GM21381 (cell line): ENCODE results near the gene C22orf39.
A peak's percentile ranks its signal among the peaks of the same experiment; 100 is the strongest.

ENCODE experiments used
- ATAC-seq: cut with Tn5 transposase; IDR thresholded peaks from one replicate; pipeline ENCODE4 v1.9.1; 2021; ENCODE audit warnings: mild to moderate bottlenecking, moderate library complexity; ENCODE audit not compliant: unreplicated experiment

Gene C22orf39

GRCh38 chr22:19431649-19432132 is 15.8 kb downstream of the C22orf39 start, which contains the start of gene HIRA:
HIRA (minus strand) TSS chr22:19431733; CDS start chr22:19431476, 257 bp downstream.
- ATAC-seq = peak; percentile 48

GRCh38 chr22:19430890-19431541 is 16.5 kb downstream of the C22orf39 start:
- peak; percentile 4 for ATAC-seq

- ATAC-seq = no peak
These were observed 17.3 kb downstream of the C22orf39 start for GRCh38 chr22:19429950-19430889.

- ATAC-seq = no peak
These were observed 23.4 kb downstream of the C22orf39 start for GRCh38 chr22:19424186-19424500.

- no peak for ATAC-seq
These were observed 24.8 kb downstream of the C22orf39 start for GRCh38 chr22:19422440-19423301.

GRCh38 chr22:19420321-19420720 is 27.2 kb downstream of the C22orf39 start:
- ATAC-seq = no peak

GRCh38 chr22:19419464-19420178 is 27.9 kb downstream of the C22orf39 start:
- peak; percentile 83 for ATAC-seq

GRCh38 chr22:19419086-19419463 is 28.4 kb downstream of the C22orf39 start:
- ATAC-seq = no peak

GRCh38 chr22:19412923-19413322 is 34.6 kb downstream of the C22orf39 start:
- no peak for ATAC-seq

GRCh38 chr22:19412478-19412877 is 35.0 kb downstream of the C22orf39 start:
- no peak for ATAC-seq

GRCh38 chr22:19411690-19412045 is 35.8 kb downstream of the C22orf39 start:
- ATAC-seq = no peak

GRCh38 chr22:19410941-19411689 is 36.4 kb downstream of the C22orf39 start:
- ATAC-seq = no peak

- ATAC-seq = no peak
These were observed 39.6 kb downstream of the C22orf39 start for GRCh38 chr22:19407649-19408606.

GRCh38 chr22:19406846-19407245 is 40.7 kb downstream of the C22orf39 start:
- no peak for ATAC-seq

GRCh38 chr22:19406281-19406811 is 41.2 kb downstream of the C22orf39 start:
- ATAC-seq = no peak

- no peak for ATAC-seq
These were observed 41.9 kb downstream of the C22orf39 start for GRCh38 chr22:19405652-19406051.

GRCh38 chr22:19405133-19405532 is 42.4 kb downstream of the C22orf39 start:
- ATAC-seq = no peak

- ATAC-seq = no peak
These were observed 42.8 kb downstream of the C22orf39 start for GRCh38 chr22:19404676-19405075.
